OCI-LY3 (cell line): ENCODE results near the gene RHOF.

Source experiments
- CTCF ChIP-seq: fragments of 200-600, 300-600 bp; sonication (generic); IDR thresholded peaks from 2 replicates; pipeline ENCODE4 v1.5.1; 2014; ENCODE audit warnings: antibody characterized with exemption, low read length, low read depth
- EZH2phosphoT487 ChIP-seq: fragments of 200-600 bp; shearing (Covaris generic); IDR thresholded peaks from 2 replicates; pipeline ENCODE4 v1.6.1; 2018; ENCODE audit warnings: antibody characterized with exemption, mixed run types, low read depth

GRCh38 chr12:121837680-121838079 is 44.2 kb upstream of the RHOF start:
- TF ChIP-seq CTCF: peak; percentile 29
- no peak for TF ChIP-seq EZH2phosphoT487
